Activated T-cell treated with anti-CD3 and anti-CD28 coated beads, Interleukin-2, amount 50 U/mL, for 4 hours (primary cell): Measurements from ENCODE around the gene RASL10B. TPM values are rescaled to one million over a fixed set of nuclear protein-coding genes. Genes with fewer than 3 reads are reported as not detected.

Source experiments
- ATAC-seq, 2 donors: fragments of 200-7000 bp; cut with Tn5 transposase; one replicate each; pipeline ENCODE4 v1.10.0; 2021
- DNase-seq: peaks from one replicate; pipeline ENCODE4 v3.0.0-alpha.2; 2020
- H3K27me3 Mint-ChIP-seq: one replicate; pipeline ENCODE4 v1.8.0; 2021; ENCODE audit warnings: low read depth, mixed read lengths
- H3K36me3 Mint-ChIP-seq: one replicate; pipeline ENCODE4 v1.8.0; 2022; ENCODE audit warnings: mixed read lengths; ENCODE audit not compliant: insufficient read depth
- H3K4me1 Mint-ChIP-seq: one replicate; pipeline ENCODE4 v1.8.0; 2021; ENCODE audit warnings: low read depth, mixed read lengths
- H3K4me3 Mint-ChIP-seq: one replicate; pipeline ENCODE4 v1.8.0; 2021; ENCODE audit warnings: mild to moderate bottlenecking, moderate library complexity, mixed read lengths
- H3K9me3 Mint-ChIP-seq: one replicate; pipeline ENCODE4 v1.8.0; 2021; ENCODE audit warnings: mixed read lengths
- total RNA-seq, 3 donors: library from RNA; stranded (reverse); gene quantifications; one replicate each; pipeline ENCODE4 v1.2.1, GENCODE V29; 2021

Gene RASL10B
- total RNA-seq, 3 donors from 2014 or later = 2.6 to 4.3 (median 3.7) TPM

DNA sequence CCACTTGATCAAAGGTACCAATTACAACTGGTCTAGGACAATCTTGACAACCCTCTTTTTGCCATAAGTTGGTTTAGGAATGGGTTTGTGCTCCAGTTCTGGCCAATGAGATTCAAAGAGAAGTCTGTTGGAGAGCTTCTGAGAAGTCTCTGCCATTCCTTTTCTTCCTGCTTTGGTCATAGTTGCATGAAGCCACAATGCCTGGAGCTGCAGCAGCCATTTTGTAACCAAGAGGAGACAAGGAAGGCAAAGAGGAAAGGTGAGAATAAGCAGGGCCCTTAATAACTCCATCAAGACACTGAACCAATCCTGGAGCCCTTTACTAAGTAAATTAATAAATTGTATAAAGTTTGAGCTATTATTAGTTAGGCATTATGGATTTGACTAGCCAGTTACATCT is 25.8 kb downstream of the RASL10B start:
- DNase-seq (no peak), ATAC-seq (no peak)
- Mint-ChIP-seq H3K4me1 (no peaks in the 10 kb centered on the region), H3K9me3 (no peaks in the 10 kb centered on the region), H3K36me3 (no peaks in the 10 kb centered on the region), H3K27me3 (peaks cover 1% of the 10 kb centered on the region), H3K4me3 (no peak overlapping the region)

DNA sequence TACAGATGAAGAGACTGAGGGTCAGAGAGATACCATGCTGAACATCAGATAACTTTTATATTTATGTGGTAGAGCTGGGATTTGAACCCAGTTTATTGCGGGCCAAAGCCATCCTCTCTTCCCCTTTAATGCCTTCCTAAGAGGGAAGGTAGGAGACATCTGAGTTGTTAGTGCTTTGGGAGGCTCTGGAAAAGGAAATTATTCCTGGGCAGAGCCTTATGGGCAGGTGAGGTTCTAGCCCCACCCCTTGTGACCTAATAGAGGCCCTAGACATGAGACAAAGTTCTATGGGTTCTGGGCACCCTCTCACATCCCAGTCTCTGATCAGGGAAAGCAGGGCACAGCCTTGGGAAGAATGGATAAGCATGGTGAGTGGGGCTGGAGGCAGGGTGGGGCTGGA is 29.1 kb downstream of the RASL10B start, which contains the start of gene C17orf50:
C17orf50 (plus strand) TSS at position 301 of the 400 bp plus-strand sequence; CDS start at position 356, 55 bp downstream.
- Mint-ChIP-seq H3K27me3 (no peaks in the 10 kb centered on the region), H3K4me1 (peaks cover 8% of the 10 kb centered on the region), H3K36me3 (no peaks in the 10 kb centered on the region), H3K9me3 (no peaks in the 10 kb centered on the region), H3K4me3 (no peak within 1 kb of the TSS)
- ATAC-seq (no peak), DNase-seq (no peak)

DNA sequence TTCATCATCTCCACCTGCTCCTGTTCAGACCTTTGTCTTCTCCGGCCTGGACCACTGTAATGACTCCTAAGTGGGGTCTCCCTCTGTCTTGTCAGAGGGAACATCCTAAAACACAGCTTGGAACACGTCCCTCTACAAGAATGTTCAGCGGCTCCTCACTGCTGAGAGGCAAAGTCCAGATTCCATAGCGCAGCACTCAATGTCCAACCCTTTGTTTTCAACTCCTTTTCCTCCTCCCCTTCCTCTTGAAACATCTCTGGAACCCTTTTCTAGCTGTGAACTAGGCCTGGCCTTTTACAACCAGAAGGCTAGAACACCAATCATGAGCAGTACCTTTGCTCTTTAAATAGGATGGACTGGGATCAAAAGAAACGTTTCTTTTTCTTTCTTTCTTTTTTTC is 30.2 kb downstream of the RASL10B start:
- H3K27me3 Mint-ChIP-seq = no peaks in the 10 kb centered on the region
- no peaks in the 10 kb centered on the region for H3K36me3 Mint-ChIP-seq
- peaks cover 8% of the 10 kb centered on the region for H3K4me1 Mint-ChIP-seq
- H3K4me3 Mint-ChIP-seq = no peak overlapping the region
- DNase-seq = no peak
- H3K9me3 Mint-ChIP-seq = no peaks in the 10 kb centered on the region
- ATAC-seq = no peak

DNA sequence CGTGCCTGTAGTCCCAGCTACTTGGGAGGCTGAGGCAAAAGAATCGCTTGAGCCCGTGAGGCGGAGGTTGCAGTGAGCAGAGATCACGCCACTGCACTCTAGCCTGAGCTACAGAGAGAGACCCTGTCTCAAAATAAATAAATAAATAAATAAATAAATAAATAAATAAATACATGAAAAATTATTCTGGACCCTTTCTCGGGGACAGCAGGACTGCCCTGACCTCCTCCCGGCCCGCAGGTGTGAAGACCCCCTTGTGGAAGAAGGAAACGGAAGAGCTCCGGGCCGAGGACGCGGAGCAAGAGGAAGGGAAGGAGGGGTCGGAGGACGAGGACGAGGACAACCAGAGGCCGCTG is 32.3 kb downstream of the RASL10B start:
- DNase-seq (no peak), ATAC-seq (no peak)
- Mint-ChIP-seq H3K36me3 (no peaks in the 10 kb centered on the region), H3K9me3 (no peaks in the 10 kb centered on the region), H3K4me1 (peaks cover 8% of the 10 kb centered on the region), H3K27me3 (no peaks in the 10 kb centered on the region), H3K4me3 (peak overlapping the region; percentile 87)

DNA sequence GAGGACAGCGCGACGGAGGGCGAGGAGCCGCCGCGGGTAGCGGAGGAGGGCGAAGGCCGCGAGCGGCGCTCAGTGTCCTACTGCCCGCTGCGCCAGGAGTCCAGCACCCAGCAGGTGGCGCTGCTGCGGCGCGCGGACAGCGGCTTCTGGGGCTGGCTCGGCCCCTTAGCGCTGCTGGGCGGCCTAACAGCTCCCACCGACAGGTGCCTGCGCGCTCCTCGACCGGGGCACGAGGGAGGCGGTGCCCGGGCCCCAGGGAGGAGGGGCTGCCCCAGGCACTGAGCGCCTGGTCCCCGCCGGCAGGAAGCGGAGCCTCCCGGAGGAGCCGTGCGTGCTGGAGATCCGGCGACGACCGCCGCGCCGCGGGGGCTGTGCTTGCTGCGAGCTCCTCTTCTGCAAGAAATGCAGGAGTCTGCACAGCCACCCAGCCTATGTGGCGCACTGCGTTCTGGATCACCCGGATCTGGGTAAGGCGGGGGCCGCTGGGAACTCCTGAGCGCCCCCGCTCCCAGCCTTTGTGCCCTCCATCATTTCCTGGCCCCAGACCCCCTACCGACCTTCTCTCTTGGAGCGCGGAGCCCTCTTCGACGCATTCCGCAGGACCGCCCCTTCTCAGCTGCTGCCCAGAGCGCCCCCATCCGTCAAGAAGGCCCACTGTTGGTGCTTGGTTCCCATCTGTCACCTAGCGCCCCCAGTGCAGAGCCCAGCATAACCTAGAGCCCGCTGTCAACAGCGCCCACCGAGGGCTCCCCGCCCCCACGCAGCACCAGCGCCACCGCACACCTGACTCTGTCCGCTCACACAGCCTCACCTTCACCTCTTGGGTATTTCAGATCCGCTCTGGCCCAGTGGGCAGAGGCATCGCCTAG is 32.9 kb downstream of the RASL10B start:
- Mint-ChIP-seq H3K36me3 (no peaks in the 10 kb centered on the region), H3K27me3 (no peaks in the 10 kb centered on the region), H3K4me3 (peak overlapping the region; percentile 87), H3K9me3 (no peaks in the 10 kb centered on the region), H3K4me1 (peaks cover 8% of the 10 kb centered on the region)
- peak; percentile 84 for DNase-seq
- peak; percentile 94 for ATAC-seq

DNA sequence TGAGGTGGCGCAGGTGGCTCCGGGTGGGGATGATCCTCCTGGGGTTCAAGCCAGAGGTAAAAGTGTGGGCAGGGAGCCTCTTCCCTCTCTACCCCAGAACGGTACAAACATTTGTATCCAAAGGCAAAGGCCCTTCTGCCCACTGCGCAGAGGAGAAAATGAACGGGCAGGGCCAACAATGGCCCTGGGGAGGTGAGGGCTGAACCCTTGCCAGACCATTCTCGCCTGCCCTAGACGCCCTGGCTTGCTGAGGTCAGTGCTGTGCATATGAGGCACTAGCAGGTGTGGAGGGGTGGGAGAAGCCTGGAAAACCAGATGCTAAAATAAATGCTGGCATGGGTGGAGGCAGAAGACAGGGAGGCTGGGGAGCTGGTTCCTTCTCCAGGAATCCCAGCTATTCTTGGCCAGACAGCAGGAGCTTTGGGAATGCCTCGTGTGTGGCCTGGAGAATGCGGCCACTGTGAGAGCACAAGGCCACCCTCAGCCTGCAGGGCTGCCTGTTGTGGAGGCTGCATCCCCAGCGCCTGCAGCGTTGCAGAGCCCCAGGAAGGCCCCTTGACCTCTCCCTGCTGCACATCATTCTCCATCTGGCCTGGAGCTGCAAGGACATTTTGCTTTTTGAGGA is 33.8 kb downstream of the RASL10B start:
- Mint-ChIP-seq H3K36me3 (no peaks in the 10 kb centered on the region), H3K4me1 (peaks cover 8% of the 10 kb centered on the region), H3K27me3 (no peaks in the 10 kb centered on the region), H3K9me3 (no peaks in the 10 kb centered on the region), H3K4me3 (peak overlapping the region; percentile 87)
- DNase-seq = no peak
- ATAC-seq = no peak

DNA sequence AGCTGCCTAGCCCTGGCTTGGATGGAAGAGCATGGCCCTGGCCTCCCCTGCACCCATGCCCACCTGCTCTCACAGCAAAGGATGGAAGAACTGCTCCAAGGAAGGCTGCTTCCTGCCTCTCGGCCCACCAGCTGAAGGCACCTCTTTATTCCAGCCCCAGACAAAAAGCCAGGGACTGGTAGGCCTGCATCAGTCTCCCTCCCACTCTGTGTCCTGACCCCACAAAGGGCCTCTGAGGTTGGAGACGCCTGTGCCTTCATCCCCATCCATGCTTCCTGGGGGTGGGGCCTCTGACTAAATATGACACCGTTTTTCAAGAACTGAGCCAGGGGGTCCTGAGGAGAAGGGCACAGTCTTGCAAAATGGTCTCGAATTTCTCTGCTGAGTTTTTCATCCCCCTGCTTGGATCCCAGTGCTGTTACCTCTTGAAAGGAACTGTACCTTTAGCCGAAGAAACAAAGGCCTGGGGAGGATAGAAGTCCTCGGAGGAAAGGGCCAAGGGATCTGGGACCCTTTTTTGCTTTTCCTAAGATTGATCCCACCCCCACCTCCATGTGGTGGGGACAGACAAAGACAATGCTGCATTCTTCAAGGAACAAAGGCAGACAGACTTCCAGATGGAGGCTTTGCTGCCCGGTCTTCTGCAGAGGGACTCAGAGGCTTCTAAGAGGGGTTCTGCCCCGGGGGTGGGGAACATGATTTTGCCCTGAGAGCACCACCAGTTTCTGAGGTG is 34.5 kb downstream of the RASL10B start:
- H3K4me1 Mint-ChIP-seq = peaks cover 8% of the 10 kb centered on the region
- DNase-seq = no peak
- H3K9me3 Mint-ChIP-seq = no peaks in the 10 kb centered on the region
- no peak overlapping the region for H3K4me3 Mint-ChIP-seq
- H3K36me3 Mint-ChIP-seq = no peaks in the 10 kb centered on the region
- ATAC-seq = no peak
- H3K27me3 Mint-ChIP-seq = no peaks in the 10 kb centered on the region

DNA sequence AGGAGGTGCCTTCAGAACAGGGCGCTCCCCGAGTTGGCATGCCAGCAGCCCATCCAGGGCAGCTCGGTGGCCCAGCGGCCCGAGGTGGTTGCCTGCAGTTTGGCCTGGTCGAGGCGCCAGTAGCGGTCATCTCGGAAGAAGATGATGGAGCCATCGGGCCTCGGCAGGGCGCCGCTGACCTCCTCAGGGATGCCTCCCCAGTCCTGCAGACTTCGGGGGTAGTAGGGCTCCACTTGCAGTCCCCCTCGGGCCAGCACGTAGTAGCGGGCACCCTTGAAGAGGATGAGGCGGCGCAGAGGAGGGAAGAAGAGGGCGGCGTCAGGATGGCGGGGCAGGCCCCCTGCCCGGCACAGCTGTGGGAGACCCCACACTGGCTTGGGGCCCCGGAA is 35.0 kb downstream of the RASL10B start:
- DNase-seq = no peak
- Mint-ChIP-seq H3K4me1 (peaks cover 8% of the 10 kb centered on the region), H3K9me3 (no peaks in the 10 kb centered on the region), H3K36me3 (no peaks in the 10 kb centered on the region), H3K4me3 (no peak overlapping the region), H3K27me3 (no peaks in the 10 kb centered on the region)
- no peak for ATAC-seq

DNA sequence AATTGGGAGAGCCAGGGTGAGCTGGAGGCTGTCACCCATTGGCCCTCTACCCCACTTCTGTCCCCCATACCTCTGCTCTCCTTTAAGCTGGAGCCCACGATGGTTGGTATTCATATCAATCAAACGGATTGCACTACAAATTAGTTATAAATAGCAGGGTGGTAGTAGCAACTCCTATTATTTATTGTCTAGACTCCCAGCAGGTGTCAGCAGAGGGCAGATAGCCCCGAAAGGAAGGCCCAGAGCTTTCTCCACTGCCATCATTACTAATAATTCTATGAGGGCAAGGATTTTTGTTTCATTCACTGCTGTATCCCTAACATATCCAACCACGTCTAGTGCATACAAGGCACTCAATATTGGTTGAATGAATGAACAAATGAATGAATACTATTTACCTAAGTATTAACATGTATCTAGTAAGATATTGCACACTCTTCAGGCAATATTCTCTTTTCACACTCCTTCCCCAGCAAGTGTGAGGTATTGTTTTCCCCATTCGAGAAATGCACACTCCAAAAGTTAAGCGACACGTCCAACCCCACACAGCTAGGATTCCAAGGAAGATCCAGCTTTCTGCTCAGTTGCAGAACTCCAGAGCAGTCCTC is 35.6 kb downstream of the RASL10B start:
- DNase-seq (peak; percentile 18), ATAC-seq (no peak)
- Mint-ChIP-seq H3K36me3 (no peaks in the 10 kb centered on the region), H3K27me3 (no peaks in the 10 kb centered on the region), H3K4me1 (peaks cover 8% of the 10 kb centered on the region), H3K4me3 (no peak overlapping the region), H3K9me3 (no peaks in the 10 kb centered on the region)

DNA sequence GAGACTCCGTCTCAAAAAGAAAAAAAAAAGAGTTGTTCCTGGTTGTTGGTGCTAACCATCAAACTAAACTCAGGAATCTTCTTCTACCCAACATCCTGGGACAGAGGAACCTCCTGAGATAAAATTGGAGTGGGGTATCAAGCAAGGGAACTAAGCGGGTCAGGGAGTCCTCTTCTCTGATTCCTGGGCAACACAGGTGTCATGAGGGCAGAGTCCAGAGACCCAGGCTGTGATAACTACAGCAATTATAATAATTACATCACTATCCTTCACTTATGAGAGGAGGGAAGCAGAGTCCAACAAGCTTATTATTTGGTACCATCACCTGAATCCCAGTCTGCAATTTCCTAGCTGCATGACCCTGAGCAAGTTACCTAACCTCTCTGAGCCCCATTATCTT is 37.4 kb downstream of the RASL10B start:
- ATAC-seq = no peak
- Mint-ChIP-seq H3K4me1 (peaks cover 8% of the 10 kb centered on the region), H3K27me3 (peaks cover 4% of the 10 kb centered on the region), H3K9me3 (no peaks in the 10 kb centered on the region), H3K36me3 (no peaks in the 10 kb centered on the region), H3K4me3 (no peak overlapping the region)
- DNase-seq = no peak

DNA sequence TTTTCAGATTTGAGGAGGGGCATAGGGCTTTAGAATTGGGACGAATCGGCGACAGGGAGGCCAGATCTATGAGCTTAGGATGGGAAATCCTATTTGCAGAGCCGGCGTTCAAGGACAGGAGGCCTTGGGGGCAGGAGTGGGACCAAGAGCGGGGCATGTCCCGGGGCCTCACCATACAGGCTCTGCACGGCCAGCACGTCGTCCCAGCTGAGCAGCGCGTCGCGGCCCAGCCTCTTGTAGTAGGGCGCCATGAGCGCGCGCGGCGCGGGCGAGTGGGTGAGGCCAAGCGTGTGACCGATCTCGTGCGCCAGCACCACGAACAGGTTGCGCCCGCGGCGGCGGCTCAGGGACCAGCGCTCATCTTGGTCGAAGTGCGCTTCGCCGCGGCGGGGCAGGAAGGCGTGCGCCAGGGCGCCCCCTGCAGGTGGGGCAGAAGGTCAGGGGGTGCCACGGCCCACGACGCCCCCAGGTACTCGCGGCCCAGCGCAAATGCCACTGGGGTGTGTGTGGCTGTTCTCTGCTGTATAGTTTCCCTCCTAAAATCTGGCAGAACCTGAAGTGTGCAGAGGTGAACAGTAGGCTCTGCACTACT is 38.6 kb downstream of the RASL10B start:
- DNase-seq = no peak
- no peak overlapping the region for H3K4me3 Mint-ChIP-seq
- ATAC-seq = no peak
- H3K36me3 Mint-ChIP-seq = no peaks in the 10 kb centered on the region
- H3K4me1 Mint-ChIP-seq = peaks cover 2% of the 10 kb centered on the region
- peaks cover 9% of the 10 kb centered on the region for H3K27me3 Mint-ChIP-seq
- H3K9me3 Mint-ChIP-seq = no peaks in the 10 kb centered on the region

DNA sequence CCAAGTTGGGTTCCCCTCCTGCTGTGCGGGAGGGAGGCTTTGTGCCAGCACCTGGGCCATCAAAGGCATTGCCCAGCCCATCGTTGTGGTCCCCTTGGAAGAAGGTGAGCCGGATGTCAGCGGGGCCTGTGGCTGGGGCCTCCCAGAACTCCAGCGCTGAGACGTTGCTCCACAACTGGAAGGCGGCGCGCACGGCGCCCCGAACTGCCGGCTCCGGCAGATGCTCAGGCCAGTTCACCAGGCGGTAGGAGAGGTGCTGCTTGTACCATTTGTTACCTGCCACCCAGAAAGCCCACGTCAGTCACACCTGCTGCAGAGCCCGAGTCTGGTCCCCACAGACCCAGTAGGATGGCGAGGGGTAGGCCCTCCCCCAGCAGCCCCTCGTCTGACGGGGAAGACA is 41.7 kb downstream of the RASL10B start:
- Mint-ChIP-seq H3K27me3 (peaks cover 15% of the 10 kb centered on the region), H3K4me1 (no peaks in the 10 kb centered on the region), H3K36me3 (no peaks in the 10 kb centered on the region), H3K9me3 (no peaks in the 10 kb centered on the region), H3K4me3 (no peak overlapping the region)
- ATAC-seq = no peak
- DNase-seq = no peak

DNA sequence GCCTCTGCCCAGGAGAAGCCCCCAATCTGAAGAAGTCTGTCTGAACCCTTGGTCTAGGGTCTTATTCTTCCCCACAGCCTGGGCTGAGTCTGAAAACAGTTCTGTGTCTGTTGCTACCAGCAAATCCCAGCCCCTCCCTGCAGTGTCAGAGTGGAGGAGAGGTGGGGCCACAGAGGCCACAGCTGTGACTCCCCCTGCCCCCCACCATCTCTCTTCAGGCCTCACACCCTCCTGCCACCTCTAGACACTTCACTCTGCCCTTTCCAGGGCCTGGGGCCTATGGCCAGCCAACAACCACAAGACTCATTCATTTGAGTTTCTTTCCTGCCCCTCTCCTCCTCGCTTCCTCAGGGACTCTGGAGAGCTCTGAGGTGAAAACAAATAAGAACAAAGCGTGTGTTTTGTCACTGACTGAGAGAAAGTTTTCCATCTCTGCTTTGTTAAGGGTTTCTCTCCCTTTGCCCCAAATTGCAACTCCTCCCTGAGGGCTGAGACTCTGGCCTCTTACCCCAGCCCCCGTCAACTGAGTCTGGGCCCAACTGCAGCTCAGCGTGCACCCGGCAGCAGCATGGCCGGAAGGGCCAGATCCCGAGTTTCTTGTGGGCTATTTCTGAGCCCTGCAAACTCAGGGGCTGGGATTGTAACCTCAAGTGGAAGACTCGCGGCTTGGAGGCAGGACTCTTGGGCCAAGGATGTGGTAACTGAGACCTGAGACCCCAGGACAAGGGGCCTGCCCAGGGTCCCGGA is 42.4 kb downstream of the RASL10B start:
- no peaks in the 10 kb centered on the region for H3K9me3 Mint-ChIP-seq
- ATAC-seq = no peak
- no peaks in the 10 kb centered on the region for H3K4me1 Mint-ChIP-seq
- DNase-seq = no peak
- peaks cover 15% of the 10 kb centered on the region for H3K27me3 Mint-ChIP-seq
- no peak overlapping the region for H3K4me3 Mint-ChIP-seq
- no peaks in the 10 kb centered on the region for H3K36me3 Mint-ChIP-seq
